Activated CD8-positive, alpha-beta memory T cell treated with anti-CD3 and anti-CD28 coated beads for 36 hours (primary cell): Measurements from ENCODE around the gene SLC39A1. TPM values are rescaled to one million over a fixed set of nuclear protein-coding genes. Genes with fewer than 3 reads are reported as not detected.
"Not testable (repeated sequence)": the region's sequence is repeated elsewhere in the genome, so short reads cannot be mapped to it uniquely, and the experiment has no call there.

ENCODE experiments used
- CTCF ChIA-PET: fragments of 350-600 bp; sonication (Branson Sonifier 250); formaldehyde crosslinking; loops from one replicate; lab custom pipeline; 2021; ENCODE audit warnings: antibody characterized with exemption; lab: Charles Lee
- POLR2A ChIA-PET: fragments of 350-600 bp; sonication (Branson Sonifier 250); formaldehyde crosslinking; loops from one replicate; lab custom pipeline; 2021; ENCODE audit warnings: antibody characterized with exemption; lab: Charles Lee
- total RNA-seq, 2 experiments: library from RNA; stranded (reverse); gene quantifications; one replicate each; pipeline ENCODE4 v1.2.3, GENCODE V29; 2021

SLC39A1 gene
- total RNA-seq, 2 experiments from 2014 or later, result 82.4 to 84.8 TPM

DNA sequence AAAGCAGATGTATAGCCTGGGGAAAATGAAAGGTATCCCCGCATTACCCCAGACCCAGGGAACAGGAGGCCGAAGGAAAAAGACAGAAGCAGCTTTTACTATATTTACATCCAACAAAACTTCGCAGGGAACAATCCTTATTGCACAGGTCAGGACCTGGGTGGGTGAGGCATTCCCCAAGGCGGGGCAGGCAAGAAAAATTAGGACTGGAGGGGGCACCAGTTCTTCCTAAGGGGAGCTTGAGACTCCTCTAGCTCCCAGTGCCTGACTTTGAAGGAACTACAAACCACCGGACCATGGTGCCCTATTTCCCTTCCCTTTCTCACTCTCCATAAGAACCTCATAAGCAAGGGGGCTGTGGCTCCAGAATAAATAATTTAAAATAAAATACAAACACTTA lies 33.9 kb downstream of the SLC39A1 start:
- ChIA-PET POLR2A (no interaction called here), CTCF (interaction anchor here (1.4 kb wide), 1 partner anchor 17 kb away, joined by 7 read pairs; the partner anchor contains the start of gene DENND4B)

GRCh38 chr1:153928791-153929341 lies 34.5 kb downstream of the SLC39A1 start:
- POLR2A ChIA-PET, result no interaction called here

GRCh38 chr1:153928245-153928644 lies 35.1 kb downstream of the SLC39A1 start:
- CTCF ChIA-PET, result interaction anchor here (0.7 to 1.1 kb wide), 2 partner anchors 17 to 19 kb away, joined by 3 read pairs; no protein-coding TSS in a partner anchor

More at GRCh38 chr1:153928791-153929341, 34.5 kb downstream of the SLC39A1 start:
- CTCF ChIA-PET, result interaction anchor here (0.7 to 1.4 kb wide), 3 partner anchors 17 to 19 kb away, joined by 3 to 7 read pairs (median 3); partner anchors contain the start of gene DENND4B

DNA sequence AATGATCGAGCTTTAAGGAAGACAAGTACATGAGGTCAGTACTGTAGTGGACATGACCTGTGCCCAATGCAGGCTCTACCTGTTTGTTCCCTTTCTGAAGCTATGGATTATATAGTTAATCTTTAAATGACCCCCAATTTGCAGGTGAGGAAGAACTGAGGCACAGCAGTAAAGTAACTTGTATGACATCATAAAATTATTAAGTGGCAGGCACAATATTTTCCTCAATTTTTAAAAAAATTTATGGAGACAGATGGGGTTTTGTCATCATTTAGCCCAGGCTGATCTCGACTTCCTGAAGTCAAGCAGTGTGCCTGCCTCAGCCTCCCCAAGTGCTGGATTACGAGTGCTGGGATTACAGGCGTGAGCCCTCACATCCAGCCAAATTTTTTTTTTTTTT lies 36.9 kb downstream of the SLC39A1 start:
- ChIA-PET CTCF (interaction anchor here (1.5 kb wide), 1 partner anchor 20 kb away, joined by 4 read pairs; the partner anchor contains the start of gene DENND4B), POLR2A (interaction anchor here (0.7 kb wide), 1 partner anchor 18 kb away, joined by 5 read pairs; no protein-coding TSS in a partner anchor)

More at GRCh38 chr1:153928245-153928644, 35.1 kb downstream of the SLC39A1 start:
- POLR2A ChIA-PET, result no interaction called here

GRCh38 chr1:153922972-153923925 lies 40.1 kb downstream of the SLC39A1 start, which contains the start of gene GATAD2B:
Gene GATAD2B, minus strand, starts transcription at chr1:153922972. Its CDS starts 94,625 bp downstream, at chr1:153828347.
- POLR2A ChIA-PET, result interaction anchor here (0.6 to 3.2 kb wide), 13 partner anchors 17 to 1966 kb away, joined by 3 to 32 read pairs (median 5); partner anchors contain the start of genes DENND4B, JTB, RPS27 and SLC39A1
- CTCF ChIA-PET, result interaction anchor here (0.6 to 5.2 kb wide), 6 partner anchors 22 to 225 kb away, joined by 3 to 28 read pairs (median 4); partner anchors contain the start of genes DENND4B and RPS27

DNA sequence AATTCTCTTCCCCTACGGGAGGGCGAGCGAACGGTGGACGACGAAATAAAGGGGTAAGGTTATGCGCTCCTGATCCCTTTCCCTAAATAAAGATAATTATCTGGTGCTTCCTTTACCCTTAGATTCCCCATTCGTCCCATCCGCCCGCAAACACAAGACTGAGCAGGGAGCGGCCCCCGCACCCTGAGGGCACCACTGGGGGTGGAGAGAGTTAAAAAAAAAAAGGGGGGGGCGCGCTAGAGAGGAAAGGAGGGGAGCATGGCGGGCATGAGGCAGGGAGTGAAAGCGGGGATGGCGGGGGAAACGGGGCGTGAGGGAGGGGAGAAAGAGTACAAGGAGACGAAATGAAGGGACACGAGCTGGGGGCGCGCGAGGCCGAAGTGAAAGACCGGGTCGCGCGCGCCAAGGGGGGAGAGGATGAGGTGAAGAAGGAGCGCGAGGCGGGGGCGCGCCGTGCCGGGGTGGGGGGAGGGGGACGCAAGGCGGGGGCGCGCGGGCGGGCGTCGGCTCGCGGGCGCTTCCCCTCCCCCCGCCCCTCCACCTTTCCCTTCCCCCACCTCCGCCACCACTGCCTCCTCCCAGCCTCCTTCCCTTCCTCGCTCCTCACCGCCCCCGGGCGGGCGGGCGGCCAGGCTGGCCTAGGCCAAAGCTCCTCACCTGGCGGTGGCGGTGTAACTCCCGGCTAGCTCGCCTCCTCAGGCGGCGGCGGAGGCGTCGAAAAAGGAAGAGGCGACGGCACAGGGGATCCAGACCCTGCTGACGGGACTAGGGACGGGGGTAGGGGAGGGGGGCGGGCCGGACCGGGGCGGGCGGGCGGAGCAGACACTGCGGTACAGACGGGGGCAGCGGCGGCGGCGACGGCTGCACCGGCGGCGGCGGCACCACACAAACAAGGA lies 41.0 kb downstream of the SLC39A1 start:
- POLR2A ChIA-PET, result interaction anchor here (0.6 to 3.2 kb wide), 11 partner anchors 16 to 1967 kb away, joined by 3 to 32 read pairs (median 6); partner anchors contain the start of genes DENND4B, JTB and SLC39A1
- CTCF ChIA-PET, result interaction anchor here (0.7 to 5.2 kb wide), 6 partner anchors 21 to 125 kb away, joined by 3 to 28 read pairs (median 5); partner anchors contain the start of genes DENND4B and RAB13

- POLR2A ChIA-PET, result interaction anchor here (0.6 to 3.2 kb wide), 3 partner anchors 24 to 1968 kb away, joined by 3 to 32 read pairs (median 11); partner anchors contain the start of gene DENND4B
- CTCF ChIA-PET, result interaction anchor here (1.9 to 5.2 kb wide), 3 partner anchors 24 to 100 kb away, joined by 6 to 28 read pairs (median 7); partner anchors contain the start of genes DENND4B and RAB13
Measured at GRCh38 chr1:153921803-153922075, 41.6 kb downstream of the SLC39A1 start.

- POLR2A ChIA-PET, result interaction anchor here (0.6 to 3.2 kb wide), 3 partner anchors 25 to 1969 kb away, joined by 3 to 32 read pairs (median 11); partner anchors contain the start of gene DENND4B
Measured at GRCh38 chr1:153921080-153921802, 42.1 kb downstream of the SLC39A1 start.

GRCh38 chr1:153919876-153920852 lies 43.2 kb downstream of the SLC39A1 start:
- CTCF ChIA-PET, result interaction anchor here (0.6 to 5.2 kb wide), 5 partner anchors 15 to 99 kb away, joined by 4 to 28 read pairs (median 6); partner anchors contain the start of gene DENND4B
- POLR2A ChIA-PET, result interaction anchor here (0.6 to 0.7 kb wide), 2 partner anchors 66 to 71 kb away, joined by 3 read pairs; partner anchors contain the start of genes RAB13 and RPS27

More at GRCh38 chr1:153921080-153921802, 42.1 kb downstream of the SLC39A1 start:
- CTCF ChIA-PET, result interaction anchor here (0.6 to 5.2 kb wide), 5 partner anchors 16 to 424 kb away, joined by 3 to 28 read pairs (median 6); partner anchors contain the start of genes DENND4B and RAB13

GRCh38 chr1:153916297-153916696 lies 47.0 kb downstream of the SLC39A1 start:
- POLR2A ChIA-PET, result interaction anchor here (0.6 to 0.7 kb wide), 2 partner anchors 51 to 1561 kb away, joined by 3 to 8 read pairs; no protein-coding TSS in a partner anchor

DNA sequence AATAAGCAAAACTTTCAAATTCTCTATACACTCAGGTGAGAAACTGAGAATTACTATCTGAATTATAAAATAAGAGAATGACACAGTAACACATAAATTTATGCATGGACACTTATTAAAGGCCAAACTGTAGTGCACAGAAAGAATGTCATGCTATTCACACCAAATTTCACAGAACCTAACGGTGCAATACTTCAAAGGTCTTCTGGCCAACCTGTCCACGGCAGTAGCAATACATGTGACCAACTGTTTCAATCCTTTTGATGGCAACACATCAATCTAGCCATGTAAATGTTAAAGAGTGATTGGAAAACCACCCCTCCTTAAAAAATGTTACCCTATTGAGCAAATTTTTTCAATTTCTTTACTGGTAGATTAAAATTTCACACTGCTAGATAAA lies 51.0 kb downstream of the SLC39A1 start:
- POLR2A ChIA-PET, result no interaction called here
- CTCF ChIA-PET, result no interaction called here

More at GRCh38 chr1:153916297-153916696, 47.0 kb downstream of the SLC39A1 start:
- CTCF ChIA-PET, result interaction anchor here (0.6 to 1.0 kb wide), 3 partner anchors 16 to 228 kb away, joined by 3 to 4 read pairs (median 3); no protein-coding TSS in a partner anchor

GRCh38 chr1:153910560-153910959 lies 52.8 kb downstream of the SLC39A1 start:
- POLR2A ChIA-PET, result not testable (repeated sequence)
- CTCF ChIA-PET, result interaction anchor here (1.1 kb wide), 1 partner anchor 110 kb away, joined by 3 read pairs; no protein-coding TSS in a partner anchor
